ENCODE results near the gene PTPRN2.

PTPRN2 gene

DNA sequence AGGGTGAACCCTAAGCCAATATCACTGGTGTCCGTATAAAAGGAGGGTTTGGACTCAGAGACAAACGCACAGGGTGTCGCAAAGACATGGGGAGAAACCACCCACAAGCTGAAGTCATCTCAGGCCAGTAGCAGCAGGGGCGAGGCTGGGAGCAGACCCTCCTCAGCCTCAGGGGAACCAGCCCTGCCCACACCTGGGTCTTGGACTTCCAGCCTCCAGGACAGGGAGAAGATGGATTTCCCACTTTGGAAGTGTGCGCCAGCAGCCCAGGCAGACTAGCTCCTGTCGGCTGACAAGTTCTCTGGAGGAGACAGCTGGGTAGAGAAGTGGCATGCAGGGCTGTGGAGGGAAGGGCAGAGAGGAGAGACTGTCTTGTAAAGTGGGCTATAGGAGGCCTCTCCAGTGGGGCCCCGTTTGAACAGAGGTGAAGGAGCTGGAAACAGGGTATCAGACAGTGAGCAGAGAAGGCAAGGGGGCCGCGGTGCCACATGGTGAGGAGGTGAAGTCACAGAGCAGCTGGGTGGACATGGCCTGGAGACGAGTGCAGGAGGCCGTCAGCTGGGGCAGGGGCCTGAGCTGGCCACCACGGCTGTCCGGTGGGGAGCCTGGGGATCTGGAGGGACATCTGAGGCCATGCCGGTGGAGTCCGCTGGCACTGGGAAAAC, 475.6 kb downstream of the PTPRN2 start:
- no peak for DNase-seq (ENCODE audit: low read depth)

GRCh38 chr7:158111049-158111751, 476.4 kb downstream of the PTPRN2 start:
- DNase-seq (ENCODE audit: low read depth), result no peak

DNA sequence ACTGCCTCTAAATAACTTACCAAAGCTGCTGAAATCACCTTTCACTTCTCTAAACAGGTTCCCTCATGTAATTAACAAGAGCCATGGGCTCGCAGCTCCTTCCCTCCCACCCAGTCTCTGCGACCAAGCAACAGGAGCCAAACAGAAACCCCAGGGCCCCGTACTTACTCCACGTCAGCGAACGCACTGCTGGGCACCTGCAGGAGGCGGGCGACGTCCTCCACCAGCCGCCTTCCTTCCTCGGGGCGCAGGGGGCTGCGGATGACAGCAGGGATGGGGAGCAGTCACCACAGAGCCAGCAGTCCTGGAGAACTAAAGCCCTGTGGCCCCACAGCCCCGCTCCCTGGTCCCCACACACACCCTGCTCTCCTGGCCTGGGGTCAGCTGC, 477.0 kb downstream of the PTPRN2 start:
- no peak for DNase-seq (ENCODE audit: low read depth)

GRCh38 chr7:158110034-158110590, 477.5 kb downstream of the PTPRN2 start:
- DNase-seq (ENCODE audit: low read depth), result no peak

- no peak for DNase-seq (ENCODE audit: low read depth)
Measured at GRCh38 chr7:158109364-158110033, 478.1 kb downstream of the PTPRN2 start.

GRCh38 chr7:158108646-158109293, 478.9 kb downstream of the PTPRN2 start:
- DNase-seq (ENCODE audit: low read depth), result no peak

- DNase-seq (ENCODE audit: low read depth), result no peak
Measured at GRCh38 chr7:158107806-158108205, 479.8 kb downstream of the PTPRN2 start.

DNA sequence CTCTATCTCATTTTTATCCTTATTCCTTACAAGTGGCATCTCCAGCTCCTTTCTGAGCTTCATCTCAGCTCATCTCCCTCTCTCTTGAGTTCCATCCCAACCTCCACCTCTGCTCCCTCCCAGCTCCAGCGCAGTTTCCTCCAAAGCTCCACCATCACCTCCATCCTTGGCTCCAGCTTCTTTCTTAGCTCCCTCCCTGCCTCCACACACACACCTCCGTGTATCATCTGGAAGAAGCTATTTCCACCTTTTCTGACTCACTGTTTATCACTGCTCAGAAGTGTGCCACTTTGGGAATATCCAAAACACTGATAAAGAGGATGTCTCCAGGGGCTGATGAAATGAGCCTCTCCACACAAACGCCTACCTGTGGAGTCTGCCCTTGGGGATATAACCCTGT, 481.4 kb downstream of the PTPRN2 start:
- DNase-seq (ENCODE audit: low read depth), result no peak

DNA sequence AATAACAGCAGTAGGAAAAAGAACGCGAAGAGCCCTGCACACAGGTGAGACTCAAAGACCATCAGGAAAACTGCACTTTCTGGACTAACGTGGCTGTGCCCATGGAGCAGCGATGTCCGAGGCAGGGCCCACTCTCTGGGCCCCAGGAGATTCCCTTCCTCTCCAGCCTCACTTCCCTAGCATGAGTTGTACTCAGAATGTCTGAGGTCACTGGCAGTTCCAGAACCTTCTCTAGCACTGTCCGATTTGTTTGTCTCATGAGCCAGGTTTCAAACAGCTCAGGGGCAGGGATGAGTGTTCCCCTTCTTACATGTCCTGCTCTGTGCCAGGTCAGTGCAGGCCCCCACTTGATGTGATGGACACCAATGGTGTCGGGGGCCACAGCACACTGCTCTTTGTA, 484.2 kb downstream of the PTPRN2 start:
- DNase-seq (ENCODE audit: low read depth), result no peak

GRCh38 chr7:158102897-158103296, 484.7 kb downstream of the PTPRN2 start:
- no peak for DNase-seq (ENCODE audit: low read depth)

DNA sequence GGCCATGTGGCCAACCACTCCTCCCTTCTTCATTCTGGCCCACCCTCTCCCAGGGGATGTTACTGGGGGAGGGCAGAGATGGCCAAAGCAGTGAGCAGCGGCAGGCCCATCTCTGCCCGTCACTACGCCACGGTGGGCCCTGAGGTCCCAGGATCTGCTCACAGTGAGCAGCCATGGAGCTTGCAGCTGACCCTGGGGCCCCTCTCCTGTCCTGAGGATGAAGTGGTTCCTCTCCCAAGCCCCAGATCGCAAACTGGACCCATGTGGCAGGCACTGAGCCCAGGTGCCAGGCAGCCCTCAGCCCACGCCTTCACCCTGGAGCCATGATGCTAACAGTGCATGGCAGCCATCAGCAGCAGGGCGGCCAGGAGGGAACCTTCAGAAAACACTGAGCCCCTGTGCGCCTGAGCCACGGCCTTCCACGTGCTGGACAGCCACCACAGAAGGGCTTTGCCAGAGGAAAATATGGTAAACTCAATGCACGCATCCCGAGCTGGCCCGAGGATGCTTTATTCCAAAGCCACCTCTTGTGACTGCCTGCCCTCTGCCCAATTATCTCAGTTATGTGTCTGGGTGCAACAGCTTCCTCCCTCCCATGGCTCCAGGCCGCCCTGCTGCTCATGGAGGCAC, 485.7 kb downstream of the PTPRN2 start:
- no peak for DNase-seq (ENCODE audit: low read depth)

GRCh38 chr7:158098125-158099030, 489.2 kb downstream of the PTPRN2 start:
- DNase-seq (ENCODE audit: low read depth), result no peak

DNA sequence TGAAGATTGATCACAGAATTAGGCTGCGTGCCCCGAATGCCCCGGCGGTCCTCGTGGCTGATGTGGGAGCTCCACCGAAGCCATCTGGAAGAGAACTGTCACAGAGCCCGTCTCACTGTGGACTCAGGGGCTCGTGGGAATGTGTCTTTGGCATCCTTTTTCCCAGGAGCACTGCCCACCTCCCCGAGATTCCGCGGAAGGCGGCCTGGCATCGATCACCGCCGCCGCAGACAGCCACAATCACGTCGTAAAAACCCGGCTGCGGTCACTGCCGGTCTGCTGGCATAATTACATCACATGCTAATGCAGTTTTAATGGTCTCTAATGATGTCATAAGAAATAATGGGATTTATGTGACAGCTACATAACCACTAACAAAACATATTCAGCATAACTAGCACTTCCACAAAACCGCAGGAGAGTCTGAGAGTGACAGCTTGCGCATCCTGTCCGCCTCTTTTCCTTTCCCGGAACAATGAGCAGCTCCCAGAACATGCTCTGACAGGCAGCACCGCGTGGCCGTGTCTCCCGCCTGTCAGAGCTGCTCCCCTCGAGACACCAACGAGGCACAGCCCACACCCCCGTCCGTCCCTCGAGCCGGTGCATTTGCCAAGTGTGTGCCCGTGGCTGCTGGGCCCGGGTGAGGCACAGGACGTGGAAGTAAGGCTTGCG, 490.0 kb downstream of the PTPRN2 start:
- DNase-seq (ENCODE audit: low read depth), result no peak

DNA sequence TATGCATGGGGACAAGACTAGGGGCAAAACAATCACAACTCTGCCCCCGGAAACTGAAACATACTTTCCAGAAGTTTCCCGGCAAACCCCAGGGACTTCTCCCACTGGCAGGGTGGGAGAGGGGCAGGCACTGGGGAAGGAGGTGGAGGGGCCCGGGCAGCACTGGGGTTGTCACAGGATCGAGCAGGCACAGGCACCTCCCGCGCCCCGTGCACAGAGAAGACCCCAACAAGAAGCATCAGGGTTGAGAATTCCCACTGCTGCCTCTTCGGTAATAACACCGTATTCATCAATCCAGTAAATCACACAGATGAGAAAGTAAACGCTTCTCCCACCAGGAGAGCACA, 490.5 kb downstream of the PTPRN2 start:
- no peak for DNase-seq (ENCODE audit: low read depth)

GRCh38 chr7:158096582-158096981, 491.0 kb downstream of the PTPRN2 start:
- no peak for DNase-seq (ENCODE audit: low read depth)

DNA sequence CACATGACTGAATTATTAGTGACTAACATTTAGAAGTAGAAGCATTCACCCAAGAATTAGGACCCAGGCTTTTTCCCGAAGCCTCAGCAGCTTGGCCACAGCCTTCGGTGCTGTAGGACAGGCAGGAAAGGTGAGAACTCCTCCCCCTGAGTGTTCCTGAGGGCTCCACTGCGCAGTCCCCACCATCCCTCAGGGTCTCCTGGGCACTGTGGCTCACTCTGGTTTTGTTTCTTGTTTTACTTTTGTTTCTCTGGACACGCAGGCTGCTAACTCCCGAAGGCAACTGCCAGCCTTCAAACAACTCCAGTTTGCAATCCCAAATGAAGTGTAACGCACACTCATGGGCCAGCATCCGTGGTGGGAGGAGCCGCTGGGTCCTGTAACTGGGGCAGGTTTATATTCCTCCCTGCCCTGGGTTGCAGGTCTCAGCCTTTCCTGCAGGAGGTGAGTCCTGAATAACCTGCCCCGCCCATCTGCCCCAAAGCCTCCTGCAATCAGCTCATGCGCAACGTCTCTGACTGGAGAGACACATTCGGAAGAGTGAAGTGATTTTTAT, 492.9 kb downstream of the PTPRN2 start:
- DNase-seq (ENCODE audit: low read depth), result no peak

GRCh38 chr7:158094046-158094445, 493.6 kb downstream of the PTPRN2 start:
- DNase-seq (ENCODE audit: low read depth), result no peak

- DNase-seq (ENCODE audit: low read depth), result no peak
Measured at GRCh38 chr7:158093156-158093796, 494.3 kb downstream of the PTPRN2 start.

DNA sequence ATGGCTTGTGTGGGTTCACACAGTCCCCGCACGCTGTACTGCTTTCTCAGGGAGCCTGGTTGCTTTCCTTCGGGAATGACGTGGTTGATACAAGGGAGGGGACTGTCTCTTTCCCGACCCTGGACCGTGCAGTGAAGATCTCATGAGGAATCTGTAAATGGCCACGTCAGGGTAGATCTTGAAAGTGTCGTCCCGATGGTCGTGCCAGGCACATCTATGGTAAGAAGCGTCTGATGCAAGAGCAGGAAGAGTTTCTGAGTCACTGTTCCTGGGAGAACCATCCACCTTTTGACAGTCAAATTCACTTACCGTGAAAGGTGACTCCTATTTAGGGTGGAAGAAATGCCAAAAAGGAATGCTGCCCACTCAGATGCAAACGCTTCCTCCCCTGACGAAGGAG, 500.4 kb downstream of the PTPRN2 start:
- no peak for DNase-seq (ENCODE audit: low read depth)
